HCT116 (cell line): Measurements from ENCODE around the gene TROAP. TPM values are rescaled to one million over a fixed set of nuclear protein-coding genes. Genes with fewer than 3 reads are reported as not detected.

Source experiments
- ATAC-seq: fragments of 200-7000 bp; cut with Tn5 transposase; 2 replicates; pipeline ENCODE4 v1.9.1; 2020; ENCODE audit warnings: mild to moderate bottlenecking, moderate library complexity
- BruUV-seq: library from RNA; stranded (reverse); fragments of 400-500 nt; replicated peaks from 2 replicates; lab custom pipeline; 2021; lab: Mats Ljungman, UMichigan
- CTCF ChIA-PET: fragments of 300-600 bp; sonication (Branson Sonifier 250); formaldehyde crosslinking; loops from one replicate; lab custom pipeline; 2021; ENCODE audit warnings: antibody characterized with exemption; lab: Charles Lee
- POLR2A ChIA-PET: fragments of 300-600, 350-600 bp; sonication (Branson Sonifier 250); formaldehyde crosslinking; loops from one replicate; lab custom pipeline; 2021; ENCODE audit warnings: antibody characterized with exemption; lab: Charles Lee
- RAD21 ChIA-PET, 2 experiments: fragments of 300-600 bp; sonication (Branson Sonifier 250); formaldehyde crosslinking; loops; one replicate each; lab custom pipeline; 2023; ENCODE audit warnings: low total read pairs in 2 of 2; ENCODE audit not compliant: uncharacterized antibody in 2 of 2, unreplicated experiment in 2 of 2, low non-redundant PET in 1 of 2; lab: Charles Lee
- DNase-seq: peaks from one replicate; pipeline ENCODE4 v3.0.0-alpha.2; 2010; ENCODE audit warnings: low read depth, low spot score
- H2AFZ ChIP-seq: fragments of 200-600 bp; shearing (Covaris generic), sonication (generic); 2 replicates; pipeline ENCODE4 v1.6.1; 2017; ENCODE audit warnings: low read depth, mixed run types, mixed read lengths, antibody characterized with exemption, low read length; ENCODE audit not compliant: poor library complexity, severe bottlenecking
- H3K27ac ChIP-seq: 2 replicates; pipeline ENCODE4 v1.5.1; 2012; ENCODE audit warnings: low read depth, low read length
- H3K27me3 ChIP-seq: fragments of 200-600 bp; sonication (generic); 2 replicates; pipeline ENCODE4 v1.6.1; 2016; ENCODE audit warnings: mixed run types, low read length, mixed read lengths; ENCODE audit not compliant: insufficient read depth
- H3K36me3 ChIP-seq, 2 experiments: fragments of 200-500 bp in 1 of 2; fragments of 200-600 bp in 1 of 2; sonication (Bioruptor generic) in 1 of 2; sonication (generic) in 1 of 2; 2 replicates each; pipeline versions ENCODE4 v1.5.1 to v1.6.1; 2014 to 2016; ENCODE audit warnings: low read length in 2 of 2, inconsistent platforms in 1 of 2, mixed read lengths in 1 of 2, mixed run types in 1 of 2; ENCODE audit not compliant: insufficient read depth in 2 of 2, control insufficient read depth in 1 of 2
- H3K4me1 ChIP-seq, 2 experiments: fragments of 200-600 bp in 1 of 2; sonication (generic) in 1 of 2; 2 replicates each; pipeline versions ENCODE4 v1.5.1 to v1.6.1; 2012 to 2017; ENCODE audit warnings: low read length in 2 of 2, inconsistent platforms in 1 of 2, mild to moderate bottlenecking in 1 of 2, mixed read lengths in 1 of 2, mixed run types in 1 of 2, moderate library complexity in 1 of 2; ENCODE audit not compliant: insufficient read depth in 2 of 2, control insufficient read depth in 1 of 2
- H3K4me2 ChIP-seq: fragments of 200-600 bp; sonication (generic); 2 replicates; pipeline ENCODE4 v1.6.1; 2017; ENCODE audit warnings: mixed run types, low read length, mixed read lengths
- H3K4me3 ChIP-seq, 2 experiments: fragments of 200-600 bp in 1 of 2; sonication (generic) in 1 of 2; replicated peaks in 1 of 2; 2 replicates each; pipeline ENCODE4 v1.5.1; 2011 to 2016; ENCODE audit warnings: low read length in 2 of 2, control low read depth in 1 of 2, low read depth in 1 of 2, mild to moderate bottlenecking in 1 of 2, mixed read lengths in 1 of 2, mixed run types in 1 of 2
- H3K79me2 ChIP-seq: fragments of 200-600 bp; sonication (generic); 2 replicates; pipeline ENCODE4 v1.6.1; 2017; ENCODE audit warnings: mild to moderate bottlenecking, mixed run types, low read length, moderate library complexity, mixed read lengths; ENCODE audit not compliant: insufficient read depth
- H3K9ac ChIP-seq: fragments of 200-600 bp; sonication (generic); 2 replicates; pipeline ENCODE4 v1.6.1; 2016; ENCODE audit warnings: low read length, mixed read lengths
- H3K9me2 ChIP-seq: fragments of 200-600 bp; sonication (generic), shearing (Covaris generic); 2 replicates; pipeline ENCODE4 v1.6.1; 2017; ENCODE audit warnings: mixed run types, mild to moderate bottlenecking, moderate library complexity; ENCODE audit not compliant: insufficient read depth
- H3K9me3 ChIP-seq, 2 experiments: fragments of 200-500 bp in 1 of 2; fragments of 200-600 bp in 1 of 2; sonication (Bioruptor generic) in 1 of 2; sonication (generic) in 1 of 2; 2 replicates each; pipeline ENCODE4 v1.6.1; 2014 to 2017; ENCODE audit warnings: low read length in 2 of 2, mixed read lengths in 2 of 2, inconsistent platforms in 1 of 2, low read depth in 1 of 2, mild to moderate bottlenecking in 1 of 2, mixed run types in 1 of 2, moderate library complexity in 1 of 2; ENCODE audit not compliant: control insufficient read depth in 1 of 2, insufficient read depth in 1 of 2
- H4K20me1 ChIP-seq: fragments of 200-600 bp; sonication (generic), shearing (Covaris generic); 2 replicates; pipeline ENCODE4 v1.6.1; 2017; ENCODE audit warnings: mixed run types, mild to moderate bottlenecking, moderate library complexity; ENCODE audit not compliant: insufficient read depth
- EZH2phosphoT487 ChIP-seq: fragments of 200-600 bp; IDR thresholded peaks from 2 replicates; pipeline ENCODE4 v1.6.1; 2018; ENCODE audit warnings: antibody characterized with exemption, borderline replicate concordance
- FOSL1 ChIP-seq: IDR thresholded peaks from 2 replicates; pipeline ENCODE4 v1.6.1; 2012; ENCODE audit warnings: low read depth
- POLR2A ChIP-seq: IDR thresholded peaks from 2 replicates; pipeline ENCODE4 v1.7.0; 2011; ENCODE audit warnings: borderline replicate concordance; ENCODE audit not compliant: insufficient read depth, insufficient read length; ENCODE audit errors: extremely low read depth
- RAD21 ChIP-seq: IDR thresholded peaks from 2 replicates; pipeline ENCODE4 v1.6.1; 2012; ENCODE audit warnings: low read depth, mild to moderate bottlenecking
- ZFX ChIP-seq: fragments of 450-650 bp; IDR thresholded peaks from 2 replicates; pipeline ENCODE4 v1.6.1; 2017
- intact Hi-C: fragments of 100-400 bp; cut with micrococcal nuclease; formaldehyde crosslinking; loops from 2 replicates; pipeline ENCODE4 v1.10.0; 2022
- total RNA-seq: library from RNA; stranded (reverse); gene quantifications from one replicate; pipeline ENCODE4 v1.2.1, GENCODE V29; 2021; ENCODE audit not compliant: unreplicated experiment
- TF ChIP-seq, protein P1 (sequence below): IDR thresholded peaks from 2 replicates; pipeline ENCODE4 v1.6.1; 2012

The TROAP gene
- total RNA-seq, 1 experiment from 2014 or later = 99.1 TPM

DNA sequence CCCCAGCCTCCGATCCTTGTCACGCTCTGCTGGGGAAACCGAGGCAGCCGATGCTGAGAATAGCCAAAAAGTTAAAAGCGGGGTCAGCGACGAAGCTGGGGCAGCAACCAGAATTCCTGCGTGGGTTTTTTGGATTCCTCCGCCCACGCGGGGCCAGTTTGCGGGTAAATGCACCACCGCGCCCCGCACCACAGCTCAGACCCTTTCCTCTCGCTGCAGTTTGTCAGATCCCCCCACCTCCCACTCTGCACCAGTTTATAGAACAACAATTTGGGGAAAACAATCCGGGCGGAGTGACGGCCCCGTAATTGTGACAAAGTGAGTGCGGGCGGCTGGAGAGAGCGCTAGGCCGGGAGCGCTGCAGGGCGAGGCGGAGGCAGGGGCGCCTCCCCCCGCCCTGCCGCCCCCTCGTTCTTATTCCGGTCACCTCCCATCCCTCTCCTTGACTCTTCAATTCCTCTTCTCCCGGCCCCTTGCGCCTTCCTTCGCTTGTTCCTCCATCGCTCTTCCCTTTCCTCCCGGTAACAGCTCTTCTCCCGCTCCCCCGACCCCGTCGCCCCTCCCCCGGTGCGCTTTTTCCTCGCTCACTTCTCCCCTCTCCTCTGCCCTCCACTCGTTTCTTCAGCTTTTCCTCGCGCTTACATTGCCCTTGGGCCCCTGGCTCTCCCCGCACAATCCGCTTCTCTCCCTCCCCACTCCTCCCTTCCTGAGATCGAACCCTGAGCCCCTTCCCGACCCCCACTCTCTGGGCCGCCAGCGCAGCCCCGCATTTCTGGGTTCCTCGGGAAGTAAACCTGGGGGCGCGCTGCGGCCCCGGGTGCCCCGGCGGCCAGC lies 23.0 kb downstream of the TROAP start:
- H3K4me1 ChIP-seq = peaks cover 37 to 53% of the 10 kb centered on the region in 2 experiments
- peak overlapping the region; percentile 88 for H3K4me2 ChIP-seq
- POLR2A ChIA-PET = interaction anchor here (0.8 kb wide), 1 partner anchor 82 kb away, joined by 5 read pairs; no protein-coding TSS in a partner anchor
- no peaks in the 10 kb centered on the region for H4K20me1 ChIP-seq
- H3K36me3 ChIP-seq = peaks cover 0 to 3% of the 10 kb centered on the region in 2 experiments; a peak in 1 of 4 replicates
- H3K79me2 ChIP-seq = peaks cover 4% of the 10 kb centered on the region; the same call in 1 of the 2 replicates
- CTCF ChIA-PET = interaction anchor here (1.4 to 4.2 kb wide), 8 partner anchors 9 to 235 kb away, joined by 5 to 74 read pairs (median 26); partner anchors contain the start of genes C1QL4 and TROAP
- H2AFZ ChIP-seq = no peak overlapping the region
- H3K9me2 ChIP-seq = no peaks in the 10 kb centered on the region
- RAD21 ChIA-PET = no interaction called here
- no TSS peak for BruUV-seq
- peak overlapping the region; percentile 79; the same call in 1 of the 2 replicates for H3K9ac ChIP-seq
- H3K4me3 ChIP-seq = peak overlapping the region in 1 of 2 experiments; percentile 73; a peak in 2 of 4 replicates
- no peak overlapping the region; the same call in 1 of the 2 replicates for H3K27ac ChIP-seq
- DNase-seq = no peak
- no peak for TF ChIP-seq ZFX
- no peak for TF ChIP-seq EZH2phosphoT487
- TF ChIP-seq, protein P1, sequence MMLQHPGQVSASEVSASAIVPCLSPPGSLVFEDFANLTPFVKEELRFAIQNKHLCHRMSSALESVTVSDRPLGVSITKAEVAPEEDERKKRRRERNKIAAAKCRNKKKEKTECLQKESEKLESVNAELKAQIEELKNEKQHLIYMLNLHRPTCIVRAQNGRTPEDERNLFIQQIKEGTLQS = no peak
- TF ChIP-seq FOSL1 = no peak
- no peak for TF ChIP-seq POLR2A
- TF ChIP-seq RAD21 = no peak
- TF ChIP-seq, all 23 proteins: peak for 0
- no peak for ATAC-seq
- Histone ChIP-seq H3K27me3 (no peaks in the 10 kb centered on the region), H3K9me3 (no peaks in the 10 kb centered on the region)
- intact Hi-C loops = no loop called here
